Left renal cortex interstitium (tissue), 4 donors: Measurements from ENCODE around the gene PARVB. TPM values are rescaled to one million over a fixed set of nuclear protein-coding genes. Genes with fewer than 3 reads are reported as not detected.

Experiments used
- DNase-seq, 4 donors: peaks; one replicate each; pipeline ENCODE4 v3.0.0-alpha.2; 2013; ENCODE audit warnings: low read depth in 4 of 4, low spot score in 2 of 4, missing footprints in 1 of 4
- polyA plus RNA-seq, 4 donors: library from polyadenylated mRNA; unstranded; fragments of 120-200 nt; gene quantifications; one replicate each; pipeline ENCODE4 v1.2.1, GENCODE V29; 2013; ENCODE audit not compliant: insufficient read length in 4 of 4

Gene PARVB
- polyA plus RNA-seq, 4 donors: 20.8 to 25.3 (median 23.9) TPM

- DNase-seq: no peak
Measured at GRCh38 chr22:44206330-44206645, 182.2 kb downstream of the PARVB start.

- DNase-seq: no peak
Measured at GRCh38 chr22:44206696-44207095, 182.6 kb downstream of the PARVB start.

GRCh38 chr22:44207173-44207980 is 183.3 kb downstream of the PARVB start:
- no peak for DNase-seq

GRCh38 chr22:44207981-44208317 is 183.8 kb downstream of the PARVB start:
- DNase-seq: no peak

GRCh38 chr22:44209343-44209742 is 185.2 kb downstream of the PARVB start:
- DNase-seq: no peak

GRCh38 chr22:44210722-44211121 is 186.6 kb downstream of the PARVB start:
- no peak for DNase-seq

GRCh38 chr22:44211256-44211945 is 187.3 kb downstream of the PARVB start:
- DNase-seq: no peak

GRCh38 chr22:44211946-44212930 is 188.1 kb downstream of the PARVB start:
- no peak for DNase-seq

GRCh38 chr22:44212936-44213335 is 188.8 kb downstream of the PARVB start:
- no peak for DNase-seq

- DNase-seq: no peak
Measured at GRCh38 chr22:44213489-44214043, 189.5 kb downstream of the PARVB start.

- DNase-seq: no peak
Measured at GRCh38 chr22:44214187-44214586, 190.1 kb downstream of the PARVB start.

GRCh38 chr22:44214764-44215163 is 190.7 kb downstream of the PARVB start:
- no peak for DNase-seq

- DNase-seq: no peak
Measured at GRCh38 chr22:44215287-44215686, 191.2 kb downstream of the PARVB start.

GRCh38 chr22:44217346-44217745 is 193.2 kb downstream of the PARVB start:
- DNase-seq: no peak

- no peak for DNase-seq
Measured at GRCh38 chr22:44218071-44218470, 194.0 kb downstream of the PARVB start.

- no peak for DNase-seq
Measured at GRCh38 chr22:44219101-44219870, 195.2 kb downstream of the PARVB start.

GRCh38 chr22:44220727-44221680 is 196.9 kb downstream of the PARVB start:
- no peak for DNase-seq

- DNase-seq: no peak
Measured at GRCh38 chr22:44221710-44222475, 197.8 kb downstream of the PARVB start.
